DMS79 (cell line): ENCODE measurements around the gene PSMG3.
"Not testable (repeated sequence)": the region's sequence is repeated elsewhere in the genome, so short reads cannot be mapped to it uniquely, and the experiment has no call there.

Experiments
- DNase-seq: peaks from one replicate; lab custom pipeline; 2025; lab: John Stamatoyannopoulos, UW

PSMG3 gene

GRCh38 chr7:1596181-1597043 is 26.6 kb upstream of the PSMG3 start:
- DNase-seq, result no peak

- DNase-seq, result no peak
These were observed 25.8 kb upstream of the PSMG3 start for GRCh38 chr7:1595636-1596035.

GRCh38 chr7:1595027-1595426 is 25.2 kb upstream of the PSMG3 start:
- DNase-seq, result no peak

GRCh38 chr7:1593904-1594421 is 24.1 kb upstream of the PSMG3 start:
- DNase-seq, result no peak

- DNase-seq, result no peak
These were observed 23.4 kb upstream of the PSMG3 start for GRCh38 chr7:1593091-1593866.

- DNase-seq, result no peak
These were observed 22.6 kb upstream of the PSMG3 start for GRCh38 chr7:1592299-1592871.

GRCh38 chr7:1591876-1592275 is 22.0 kb upstream of the PSMG3 start:
- DNase-seq, result no peak

GRCh38 chr7:1591396-1591795 is 21.6 kb upstream of the PSMG3 start:
- DNase-seq, result no peak

- DNase-seq, result no peak
These were observed 21.1 kb upstream of the PSMG3 start for GRCh38 chr7:1590887-1591286.

GRCh38 chr7:1590476-1590875 is 20.6 kb upstream of the PSMG3 start:
- DNase-seq, result no peak

- DNase-seq, result no peak
These were observed 19.1 kb upstream of the PSMG3 start for GRCh38 chr7:1588978-1589377.

- no peak for DNase-seq
These were observed 17.9 kb upstream of the PSMG3 start for GRCh38 chr7:1587738-1588137.

GRCh38 chr7:1586827-1587705 is 17.2 kb upstream of the PSMG3 start:
- peak; percentile 19 for DNase-seq

- no peak for DNase-seq
These were observed 16.4 kb upstream of the PSMG3 start for GRCh38 chr7:1586126-1586826.

- no peak for DNase-seq
These were observed 15.5 kb upstream of the PSMG3 start for GRCh38 chr7:1585142-1585981.

- DNase-seq, result no peak
These were observed 14.9 kb upstream of the PSMG3 start for GRCh38 chr7:1584700-1585099.

- DNase-seq, result not testable (repeated sequence)
These were observed 13.6 kb upstream of the PSMG3 start for GRCh38 chr7:1583241-1583930.

GRCh38 chr7:1580422-1581030 is 10.7 kb upstream of the PSMG3 start:
- no peak for DNase-seq
